HG02840 (cell line): Measurements from ENCODE around the gene ARHGAP24.

Experiments
- ATAC-seq: cut with Tn5 transposase; IDR thresholded peaks from one replicate; pipeline ENCODE4 v1.9.1; 2021; ENCODE audit warnings: mild to moderate bottlenecking, moderate library complexity, moderate number of reproducible peaks; ENCODE audit not compliant: unreplicated experiment, low FRiP score

ARHGAP24 gene

DNA sequence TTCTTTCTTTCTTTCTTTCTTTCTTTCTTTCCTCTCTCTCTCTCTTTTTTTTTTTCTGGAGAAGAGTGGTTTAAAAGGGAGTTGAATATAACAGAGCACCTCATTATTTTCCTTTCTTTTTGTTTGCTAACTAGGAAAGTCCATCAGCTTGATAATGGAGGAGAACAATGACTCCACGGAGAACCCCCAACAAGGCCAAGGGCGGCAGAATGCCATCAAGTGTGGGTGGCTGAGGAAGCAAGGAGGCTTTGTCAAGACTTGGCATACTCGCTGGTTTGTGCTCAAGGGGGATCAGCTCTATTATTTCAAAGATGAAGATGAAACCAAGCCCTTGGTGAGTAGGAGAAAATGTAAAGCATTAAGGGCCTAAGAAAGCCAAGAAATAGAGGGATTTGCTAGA, 95.4 kb downstream of the ARHGAP24 start:
- ATAC-seq, result no peak

DNA sequence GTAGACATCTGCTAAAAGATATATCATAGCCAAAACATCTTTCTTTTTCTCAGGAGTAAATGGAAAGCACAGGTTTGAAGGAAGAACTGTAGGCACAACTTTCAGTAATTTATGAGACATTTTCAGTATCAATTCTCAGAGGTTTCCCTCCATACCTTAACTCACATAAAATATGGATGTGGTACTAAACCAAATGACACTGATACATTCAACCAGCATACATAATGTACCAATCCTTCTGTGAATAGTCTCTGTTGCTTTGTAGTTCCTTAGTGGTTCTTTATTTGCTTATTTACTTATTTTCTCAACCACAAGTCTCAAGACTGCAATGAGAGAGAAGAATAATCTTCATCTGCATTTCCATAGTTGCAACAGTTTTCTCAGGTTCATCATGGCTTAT, 96.1 kb downstream of the ARHGAP24 start:
- ATAC-seq, result no peak

GRCh38 chr4:85573270-85573669, 98.3 kb downstream of the ARHGAP24 start:
- no peak for ATAC-seq

DNA sequence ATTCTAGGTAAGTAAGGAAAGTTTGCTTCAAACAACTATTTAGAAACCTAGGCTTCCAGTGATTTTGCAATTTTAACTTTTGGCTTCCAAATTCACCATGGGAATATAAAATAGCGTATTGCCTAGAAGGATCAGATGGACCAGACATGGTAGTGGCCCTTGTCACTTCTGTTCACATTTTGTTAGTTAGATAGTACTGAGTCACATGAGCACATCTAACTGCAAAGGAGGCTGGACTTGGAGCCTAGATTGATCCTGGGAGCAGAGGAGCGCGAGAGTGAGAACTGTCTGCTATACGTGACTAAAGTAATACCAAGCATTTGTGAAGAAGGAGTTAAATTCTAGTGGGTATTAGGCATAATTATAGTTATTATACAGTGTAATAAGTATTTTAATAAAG, 102.4 kb downstream of the ARHGAP24 start:
- ATAC-seq, result no peak

- ATAC-seq, result no peak
Measured at GRCh38 chr4:85579942-85580341, 105.0 kb downstream of the ARHGAP24 start.

DNA sequence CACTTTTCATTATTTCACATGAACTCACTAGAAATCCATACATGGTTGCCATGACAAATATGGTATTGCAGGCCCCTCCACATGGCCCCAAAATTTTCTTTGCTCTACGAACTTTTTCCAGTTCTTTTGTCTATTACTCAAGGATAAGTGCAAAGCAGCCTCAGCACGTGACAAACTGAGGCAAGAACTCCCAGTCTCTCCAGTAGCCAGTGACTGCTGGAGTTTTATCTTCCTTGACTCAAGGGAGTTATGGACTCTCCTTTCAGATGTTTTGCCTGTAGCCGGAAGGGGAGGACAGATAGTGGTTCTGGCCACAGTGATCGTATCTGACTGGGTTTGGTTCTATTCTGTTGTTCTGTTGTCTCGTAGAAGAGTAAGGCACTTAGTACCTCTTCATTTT, 105.5 kb downstream of the ARHGAP24 start:
- ATAC-seq, result no peak

- ATAC-seq, result no peak
Measured at GRCh38 chr4:85587952-85588351, 113.0 kb downstream of the ARHGAP24 start.

DNA sequence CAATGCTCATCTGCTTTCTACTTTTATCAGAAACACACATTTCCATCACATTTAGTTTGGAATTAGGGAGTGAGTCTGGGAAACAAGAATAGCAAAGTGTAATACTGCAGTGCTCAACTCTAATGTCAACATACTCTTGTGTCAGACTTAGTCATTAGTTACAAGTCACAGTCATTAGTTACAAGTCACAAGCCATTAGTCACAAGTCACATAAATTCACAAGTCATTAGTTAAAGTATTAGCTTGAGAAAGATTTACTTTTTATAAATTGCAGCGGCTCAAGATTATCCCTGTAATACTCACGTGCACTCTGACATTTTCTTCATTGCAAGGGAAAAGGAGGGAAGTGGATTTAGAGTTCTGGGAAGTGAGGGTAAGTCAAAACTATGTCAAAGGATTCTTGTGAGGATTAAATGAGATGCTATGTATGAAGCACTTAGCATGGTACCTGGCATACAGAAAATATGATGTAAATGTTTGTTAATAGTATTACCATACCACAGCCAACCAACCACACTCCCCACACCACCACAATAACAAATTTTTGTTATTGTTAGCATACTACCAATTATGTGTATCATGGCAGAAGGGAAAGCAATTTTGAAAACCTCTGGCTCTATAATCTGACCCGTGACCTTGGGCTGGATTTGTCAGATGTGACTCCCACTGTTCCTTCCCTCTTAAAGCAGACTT, 116.6 kb downstream of the ARHGAP24 start:
- ATAC-seq, result no peak

DNA sequence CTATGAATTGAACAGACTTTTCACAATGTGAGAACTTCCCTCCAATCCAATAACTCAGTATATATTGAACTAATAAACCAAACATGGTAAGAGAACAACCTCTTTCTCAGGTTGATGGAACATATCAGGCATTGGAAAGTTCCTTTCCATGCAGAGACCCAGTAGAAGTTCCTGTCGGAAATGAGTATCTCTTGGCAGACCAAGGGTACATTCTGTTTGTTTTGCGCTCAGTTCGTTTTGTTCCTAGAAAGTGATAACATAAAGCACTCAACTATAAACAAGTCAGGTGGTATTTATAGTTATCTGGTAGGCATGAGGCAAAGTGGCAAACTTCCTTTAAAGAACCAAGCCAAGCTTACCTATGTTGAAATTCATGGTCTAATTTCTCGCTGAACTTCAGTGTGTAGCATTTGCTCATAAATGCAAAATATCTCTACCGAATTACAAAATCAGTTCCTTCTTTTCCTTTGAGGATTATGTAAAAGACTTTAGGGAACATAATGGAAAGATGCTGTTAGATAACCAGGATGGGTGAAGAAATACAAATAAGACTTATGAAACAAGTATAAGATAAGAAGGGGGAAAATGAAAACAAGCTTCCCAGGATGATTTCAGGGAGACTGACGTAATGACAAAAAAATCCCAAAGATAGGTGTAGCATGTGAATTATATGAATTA, 120.3 kb downstream of the ARHGAP24 start:
- ATAC-seq, result no peak

DNA sequence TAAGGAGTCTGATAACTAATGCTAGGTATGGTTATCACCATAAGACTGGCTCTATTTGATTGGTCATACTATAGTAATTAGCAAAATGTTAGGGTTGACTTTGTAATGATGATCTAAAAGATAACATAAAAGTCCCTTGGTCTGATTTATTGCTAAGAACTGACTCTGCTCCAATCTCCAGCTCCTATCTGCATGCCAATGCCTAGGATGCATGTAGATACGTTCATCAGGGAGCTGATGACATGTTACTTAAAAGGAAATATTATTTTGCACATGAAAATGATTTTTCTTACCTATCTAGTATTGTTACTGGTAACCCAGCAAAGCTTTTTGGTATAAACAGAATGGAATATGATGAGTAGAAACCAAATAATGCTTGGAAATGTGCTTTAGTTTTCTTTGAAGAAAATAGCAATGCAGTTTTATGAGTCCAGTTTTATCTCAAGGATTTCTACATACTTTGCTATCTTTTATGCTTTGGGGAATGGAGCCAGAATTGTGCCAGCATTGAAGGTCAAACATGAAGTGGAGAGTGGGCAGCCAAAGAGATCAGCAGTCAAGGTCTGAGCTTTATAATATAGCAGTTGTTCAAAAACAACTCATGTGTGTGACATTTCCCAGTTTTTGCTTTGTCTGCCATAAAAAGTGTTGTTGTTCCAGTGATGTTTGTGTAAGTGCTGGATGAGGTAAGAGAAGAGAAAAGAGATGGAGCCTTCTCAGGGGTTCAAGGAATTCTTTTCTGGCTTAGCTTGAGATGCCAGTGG, 121.0 kb downstream of the ARHGAP24 start:
- no peak for ATAC-seq

GRCh38 chr4:85598936-85599335, 124.0 kb downstream of the ARHGAP24 start:
- no peak for ATAC-seq

- no peak for ATAC-seq
Measured at GRCh38 chr4:85600501-85600900, 125.6 kb downstream of the ARHGAP24 start.

GRCh38 chr4:85603437-85604336, 128.7 kb downstream of the ARHGAP24 start:
- no peak for ATAC-seq

GRCh38 chr4:85606505-85606904, 131.6 kb downstream of the ARHGAP24 start:
- ATAC-seq, result no peak

DNA sequence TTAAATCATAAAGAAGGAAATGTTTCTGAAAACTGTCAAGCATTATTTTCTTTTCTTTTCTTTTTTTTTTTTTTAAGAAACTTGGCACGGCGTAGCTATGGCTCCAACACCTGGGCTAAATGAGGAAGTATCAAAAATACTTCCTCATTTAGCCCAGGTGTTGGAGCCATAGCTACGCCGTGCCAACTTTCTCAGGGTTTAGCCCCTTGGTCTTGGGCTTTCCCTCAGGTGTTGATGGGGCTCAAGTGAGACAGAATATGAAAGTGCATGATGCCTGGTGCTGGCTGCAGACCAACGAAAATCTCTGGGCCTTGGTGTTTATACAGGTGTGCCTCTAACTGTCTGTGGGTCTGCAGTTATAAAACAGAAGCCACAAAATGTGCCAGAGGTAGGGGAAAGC, 132.7 kb downstream of the ARHGAP24 start:
- ATAC-seq, result no peak

DNA sequence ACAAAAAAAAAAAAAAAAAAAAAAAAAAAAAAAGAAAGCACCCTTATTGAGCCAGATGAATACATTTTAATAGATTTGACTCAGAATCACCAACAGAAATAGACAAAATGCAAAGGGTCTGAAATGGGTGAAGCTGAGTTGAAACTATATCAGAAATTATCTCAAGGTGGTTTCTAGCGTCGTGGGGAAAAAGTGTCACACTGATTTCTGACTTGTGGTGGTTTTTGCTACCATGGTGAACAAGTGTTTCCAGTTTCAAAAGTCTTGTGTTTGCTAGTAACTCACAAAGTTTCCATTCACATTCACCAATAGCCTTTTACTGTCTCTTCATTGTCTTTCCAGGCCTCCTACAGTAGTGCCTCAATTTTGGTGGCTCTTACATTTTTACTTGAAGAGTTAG, 135.5 kb downstream of the ARHGAP24 start:
- peak; percentile 90 for ATAC-seq

- no peak for ATAC-seq
Measured at GRCh38 chr4:85611661-85612060, 136.7 kb downstream of the ARHGAP24 start.

DNA sequence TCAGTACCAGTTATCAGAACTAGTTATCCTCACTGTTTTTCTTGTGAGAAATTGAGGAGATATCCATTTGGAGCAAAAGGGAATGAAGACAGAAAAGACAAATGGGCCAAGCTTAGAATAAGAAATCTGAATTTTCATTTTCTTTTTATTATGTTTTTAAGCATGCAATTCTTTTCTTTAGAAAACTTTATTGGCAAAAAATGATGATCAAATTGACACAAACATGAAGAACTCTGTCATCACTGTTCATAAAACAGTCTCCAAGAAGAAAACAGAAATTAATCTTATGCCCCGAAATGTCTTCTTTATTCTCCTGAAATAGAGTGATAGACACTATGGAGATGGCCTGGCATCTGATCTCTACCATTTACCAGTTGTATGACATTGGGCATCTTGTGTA, 139.0 kb downstream of the ARHGAP24 start:
- ATAC-seq, result no peak

GRCh38 chr4:85615952-85616351, 141.0 kb downstream of the ARHGAP24 start:
- ATAC-seq, result no peak

DNA sequence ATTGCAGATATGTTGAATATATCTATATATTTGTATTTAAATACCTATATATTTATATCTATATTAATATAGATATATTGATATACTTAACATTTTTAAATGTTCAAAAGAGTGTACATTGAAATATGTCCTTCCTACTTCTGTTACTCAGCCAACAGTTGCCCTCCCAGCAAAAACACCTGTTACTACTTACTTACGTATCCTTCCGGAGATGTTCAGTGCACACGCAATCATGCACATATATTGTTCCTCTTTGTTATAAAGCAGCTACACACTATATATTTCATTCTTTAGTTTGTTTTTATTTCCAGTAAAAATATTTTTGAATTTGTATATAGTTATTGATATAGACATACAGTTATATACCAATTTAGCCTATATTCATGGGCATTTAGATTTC, 142.3 kb downstream of the ARHGAP24 start:
- ATAC-seq, result no peak

DNA sequence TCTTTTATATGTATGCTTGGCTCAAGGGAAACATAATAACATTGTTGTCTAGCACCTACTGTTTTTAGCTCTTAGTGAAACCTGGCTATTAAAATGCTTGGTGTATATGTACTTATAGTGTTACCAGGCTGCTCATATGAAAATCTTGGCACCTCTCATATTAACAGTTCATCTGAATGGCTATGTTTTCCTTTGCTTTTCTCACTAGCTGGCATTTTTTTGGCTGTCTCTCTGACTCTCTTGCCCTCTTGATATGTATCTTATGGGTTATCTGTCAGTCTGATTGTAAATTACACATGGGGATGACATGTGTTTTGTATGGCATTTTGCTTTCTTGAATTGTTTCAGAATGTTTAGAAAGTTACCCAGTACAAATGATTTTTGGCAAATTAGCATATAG, 158.0 kb downstream of the ARHGAP24 start:
- no peak for ATAC-seq
